ENCODE results near the gene NFIX.

NFIX gene

DNA sequence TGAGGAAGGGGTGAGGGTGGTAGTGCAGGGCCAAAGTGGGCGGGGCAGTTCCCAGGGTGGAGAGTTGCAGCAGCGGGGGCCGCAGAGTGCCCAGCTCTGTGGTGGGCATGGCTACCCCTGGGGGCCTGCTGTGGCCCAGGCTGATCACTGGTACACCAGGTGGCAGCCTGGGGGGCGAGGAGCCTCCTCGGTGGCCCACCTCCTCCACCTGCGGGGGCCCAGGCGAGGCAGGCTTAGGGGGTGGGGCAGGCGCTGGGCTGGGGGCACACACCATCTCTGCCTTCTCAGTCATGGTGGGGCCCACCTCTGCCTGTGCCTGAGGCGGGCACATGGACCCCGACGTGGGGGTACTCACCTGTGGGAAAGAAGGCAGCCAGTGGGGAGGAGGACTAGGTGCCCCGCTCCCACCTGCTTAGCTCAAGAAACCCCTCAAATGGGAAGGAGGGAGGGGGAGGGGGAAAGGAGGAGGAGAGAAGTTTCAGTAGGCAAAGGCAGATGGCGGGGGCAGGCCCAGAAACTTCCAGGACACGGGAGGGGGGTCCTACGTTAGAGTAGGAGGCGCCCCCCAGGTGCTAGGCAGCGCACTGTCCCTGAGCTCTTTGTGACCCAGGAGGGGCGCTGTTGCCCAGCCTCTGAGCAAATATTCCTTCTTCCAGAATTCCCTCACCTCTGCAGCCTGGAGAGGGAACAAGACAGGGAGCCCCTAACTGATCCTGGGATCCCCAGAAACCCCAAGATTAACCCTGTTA is 105.7 kb downstream of the NFIX start:
- peaks cover 14% of the 10 kb centered on the region for H3K36me3 ChIP-seq
- TF ChIP-seq, protein P1, sequence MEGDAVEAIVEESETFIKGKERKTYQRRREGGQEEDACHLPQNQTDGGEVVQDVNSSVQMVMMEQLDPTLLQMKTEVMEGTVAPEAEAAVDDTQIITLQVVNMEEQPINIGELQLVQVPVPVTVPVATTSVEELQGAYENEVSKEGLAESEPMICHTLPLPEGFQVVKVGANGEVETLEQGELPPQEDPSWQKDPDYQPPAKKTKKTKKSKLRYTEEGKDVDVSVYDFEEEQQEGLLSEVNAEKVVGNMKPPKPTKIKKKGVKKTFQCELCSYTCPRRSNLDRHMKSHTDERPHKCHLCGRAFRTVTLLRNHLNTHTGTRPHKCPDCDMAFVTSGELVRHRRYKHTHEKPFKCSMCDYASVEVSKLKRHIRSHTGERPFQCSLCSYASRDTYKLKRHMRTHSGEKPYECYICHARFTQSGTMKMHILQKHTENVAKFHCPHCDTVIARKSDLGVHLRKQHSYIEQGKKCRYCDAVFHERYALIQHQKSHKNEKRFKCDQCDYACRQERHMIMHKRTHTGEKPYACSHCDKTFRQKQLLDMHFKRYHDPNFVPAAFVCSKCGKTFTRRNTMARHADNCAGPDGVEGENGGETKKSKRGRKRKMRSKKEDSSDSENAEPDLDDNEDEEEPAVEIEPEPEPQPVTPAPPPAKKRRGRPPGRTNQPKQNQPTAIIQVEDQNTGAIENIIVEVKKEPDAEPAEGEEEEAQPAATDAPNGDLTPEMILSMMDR (IDR thresholded peaks at IDR 0.05) = peak; percentile 18
- H3K4me1 ChIP-seq (ENCODE audit: control insufficient read depth in 1 of 2, insufficient read depth in 1 of 2, low read depth in 1 of 2, low read length in 1 of 2) = peaks cover 79 to 86% of the 10 kb centered on the region in 2 experiments
- peak overlapping the region; percentile 93 to 95 for H3K4me3 ChIP-seq (ENCODE audit: low read depth in 1 of 2, low read length in 1 of 2)
- no peaks in the 10 kb centered on the region for H3K27me3 ChIP-seq
- H3K27ac ChIP-seq = peak overlapping the region; percentile 99
- no peaks in the 10 kb centered on the region for H3K9me3 ChIP-seq

DNA sequence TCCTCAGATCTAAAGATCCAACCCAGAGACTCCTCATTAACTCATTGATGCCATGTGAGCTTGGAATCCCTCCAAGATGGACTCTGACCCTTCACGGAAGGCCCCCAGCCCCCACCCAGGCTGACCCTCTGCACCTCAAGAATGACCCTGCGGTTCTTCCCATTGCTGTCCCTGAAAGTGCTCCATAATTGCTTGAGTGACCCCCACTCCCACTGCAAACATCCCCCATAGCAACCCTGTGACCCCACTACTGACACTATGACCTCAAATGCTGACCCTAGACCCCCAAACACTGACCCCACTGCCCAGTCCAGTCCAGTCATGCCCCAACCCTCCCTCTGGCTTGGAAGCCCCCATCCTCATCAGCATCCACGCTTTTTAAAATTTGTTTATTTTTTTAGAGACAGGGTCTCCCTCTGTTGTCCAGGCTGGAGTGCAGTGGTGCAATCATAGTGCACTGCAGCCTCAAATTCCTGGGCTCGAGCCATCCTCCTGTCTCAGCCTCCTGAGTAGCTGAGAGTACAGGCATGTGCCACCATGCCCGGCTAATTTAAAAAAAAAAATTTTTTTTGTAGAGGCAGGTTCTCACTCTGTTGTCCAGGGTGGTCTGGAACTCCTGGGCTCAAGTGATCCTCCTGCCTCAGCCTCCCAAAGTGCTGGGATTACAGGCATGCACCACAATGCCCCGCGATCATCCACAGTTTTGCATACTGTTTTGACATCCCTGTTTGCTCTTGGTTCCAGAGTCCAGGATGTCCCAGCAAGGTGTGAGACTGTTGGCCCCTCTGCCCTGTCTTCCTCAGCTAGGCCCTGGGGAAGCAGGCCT is 106.5 kb downstream of the NFIX start:
- H3K9me3 ChIP-seq = no peaks in the 10 kb centered on the region
- H3K27ac ChIP-seq = peak overlapping the region; percentile 99
- H3K36me3 ChIP-seq = peaks cover 14% of the 10 kb centered on the region
- peaks cover 77 to 83% of the 10 kb centered on the region in 2 experiments for H3K4me1 ChIP-seq (ENCODE audit: control insufficient read depth in 1 of 2, insufficient read depth in 1 of 2, low read depth in 1 of 2, low read length in 1 of 2)
- TF ChIP-seq, protein P1 (IDR thresholded peaks at IDR 0.05) = no peak
- H3K4me3 ChIP-seq (ENCODE audit: low read depth in 1 of 2, low read length in 1 of 2) = peak overlapping the region; percentile 93 to 95
- no peaks in the 10 kb centered on the region for H3K27me3 ChIP-seq

DNA sequence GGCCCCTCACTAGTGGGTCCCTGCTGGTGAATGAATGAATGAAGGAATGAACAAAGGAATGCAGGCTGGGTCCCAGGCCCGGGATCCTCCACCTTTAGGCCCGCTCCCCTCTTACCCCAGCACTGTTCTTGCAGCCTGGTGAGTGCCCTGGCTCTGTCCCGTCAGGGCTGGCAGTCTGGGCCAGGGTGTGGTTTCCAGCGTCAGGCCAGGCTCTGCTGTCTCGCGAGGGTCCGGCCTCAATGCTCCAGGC is 107.1 kb downstream of the NFIX start:
- H3K9me3 ChIP-seq = no peaks in the 10 kb centered on the region
- peak overlapping the region; percentile 93 to 95 for H3K4me3 ChIP-seq (ENCODE audit: low read depth in 1 of 2, low read length in 1 of 2)
- H3K36me3 ChIP-seq = peaks cover 14% of the 10 kb centered on the region
- H3K27me3 ChIP-seq = no peaks in the 10 kb centered on the region
- peaks cover 75 to 83% of the 10 kb centered on the region in 2 experiments for H3K4me1 ChIP-seq (ENCODE audit: control insufficient read depth in 1 of 2, insufficient read depth in 1 of 2, low read depth in 1 of 2, low read length in 1 of 2)
- TF ChIP-seq, protein P1 (IDR thresholded peaks at IDR 0.05) = no peak
- peak overlapping the region; percentile 99 for H3K27ac ChIP-seq

DNA sequence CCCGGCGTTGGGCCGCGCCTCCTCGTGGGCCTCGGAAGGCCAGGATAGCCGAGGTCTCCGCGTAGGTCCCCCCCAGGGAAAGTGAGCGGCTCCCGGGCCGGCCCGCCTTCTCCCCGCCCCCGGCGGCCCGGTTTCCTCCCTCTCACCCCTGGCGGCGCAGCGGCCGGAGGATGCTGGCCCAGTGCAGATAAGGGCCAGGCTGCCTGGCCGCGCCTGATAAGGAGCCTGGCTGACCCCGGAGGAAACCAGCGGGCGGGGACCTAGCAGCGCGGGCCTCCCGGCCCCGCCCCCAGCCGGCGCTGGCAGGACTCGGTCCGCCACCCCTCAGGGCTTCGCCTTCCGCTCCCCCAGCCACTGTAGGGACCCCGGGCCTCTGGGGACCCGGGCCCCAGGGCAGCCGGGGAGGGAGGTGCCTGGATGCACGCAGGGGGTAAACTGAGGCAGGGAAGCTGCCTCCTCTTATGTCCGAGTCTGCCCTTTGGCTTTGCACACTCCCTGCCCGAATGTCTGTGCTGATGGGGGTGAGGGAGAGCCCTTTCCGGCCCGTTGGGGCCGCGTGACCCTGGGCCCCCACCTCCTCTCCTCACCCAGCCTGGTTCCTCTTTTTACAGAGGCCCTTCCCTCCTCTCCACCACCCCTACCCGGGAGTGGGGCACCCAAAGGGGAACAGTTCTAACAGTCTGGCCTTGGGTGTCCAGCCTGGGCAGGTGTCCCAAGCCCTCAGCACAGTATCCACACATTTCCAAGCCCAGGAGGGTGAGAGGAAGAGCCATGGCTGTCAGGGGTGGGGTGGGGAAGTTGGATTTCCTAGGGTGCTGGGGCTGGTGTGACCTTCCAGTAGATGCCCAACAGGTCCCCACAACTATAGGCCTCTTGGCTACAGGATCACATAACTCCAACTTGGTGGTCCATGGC is 107.6 kb downstream of the NFIX start, which contains the start of gene LYL1:
LYL1 (minus strand) TSS at position 193 of the 915 bp plus-strand sequence. CDS start 1,687 bp downstream, outside the sequence.
- H3K27me3 ChIP-seq = no peaks in the 10 kb centered on the region
- H3K27ac ChIP-seq = peak within 1 kb of the TSS; percentile 99
- H3K36me3 ChIP-seq = peaks cover 14% of the 10 kb centered on the region
- TF ChIP-seq, protein P1 (IDR thresholded peaks at IDR 0.05) = peak; percentile 17
- no peaks in the 10 kb centered on the region for H3K9me3 ChIP-seq
- peaks cover 75 to 77% of the 10 kb centered on the region in 2 experiments for H3K4me1 ChIP-seq (ENCODE audit: control insufficient read depth in 1 of 2, insufficient read depth in 1 of 2, low read depth in 1 of 2, low read length in 1 of 2)
- peak within 1 kb of the TSS; percentile 93 to 95 for H3K4me3 ChIP-seq (ENCODE audit: low read depth in 1 of 2, low read length in 1 of 2)
